Ovary (tissue), 3 donors: Measurements from ENCODE around the gene CNDP1.

Experiments used
- EP300 ChIP-seq: sonication (generic); formaldehyde crosslinking; IDR thresholded peaks from one replicate; pipeline ENCODE4 v1.6.1; 2017; ENCODE audit warnings: antibody characterized with exemption
- POLR2A ChIP-seq: fragments of 450-650 bp; IDR thresholded peaks from one replicate; pipeline ENCODE4 v1.6.1; 2017; ENCODE audit warnings: antibody characterized with exemption, mild to moderate bottlenecking, moderate library complexity
- TF ChIP-seq, protein P1 (sequence below), 3 donors: fragments of 450-650 bp in 2 of 3; fragments of 200-600 bp in 1 of 3; IDR thresholded peaks; one replicate each; pipeline versions ENCODE4 v1.5.1 to v1.8.0; 2016 to 2022; ENCODE audit warnings: antibody characterized with exemption in 3 of 3, mild to moderate bottlenecking in 1 of 3
- donor health status: DM: no; HTN: no; CAD: no.

GRCh38 chr18:74549591-74550104, 15.3 kb downstream of the CNDP1 start:
- TF ChIP-seq, protein P1, sequence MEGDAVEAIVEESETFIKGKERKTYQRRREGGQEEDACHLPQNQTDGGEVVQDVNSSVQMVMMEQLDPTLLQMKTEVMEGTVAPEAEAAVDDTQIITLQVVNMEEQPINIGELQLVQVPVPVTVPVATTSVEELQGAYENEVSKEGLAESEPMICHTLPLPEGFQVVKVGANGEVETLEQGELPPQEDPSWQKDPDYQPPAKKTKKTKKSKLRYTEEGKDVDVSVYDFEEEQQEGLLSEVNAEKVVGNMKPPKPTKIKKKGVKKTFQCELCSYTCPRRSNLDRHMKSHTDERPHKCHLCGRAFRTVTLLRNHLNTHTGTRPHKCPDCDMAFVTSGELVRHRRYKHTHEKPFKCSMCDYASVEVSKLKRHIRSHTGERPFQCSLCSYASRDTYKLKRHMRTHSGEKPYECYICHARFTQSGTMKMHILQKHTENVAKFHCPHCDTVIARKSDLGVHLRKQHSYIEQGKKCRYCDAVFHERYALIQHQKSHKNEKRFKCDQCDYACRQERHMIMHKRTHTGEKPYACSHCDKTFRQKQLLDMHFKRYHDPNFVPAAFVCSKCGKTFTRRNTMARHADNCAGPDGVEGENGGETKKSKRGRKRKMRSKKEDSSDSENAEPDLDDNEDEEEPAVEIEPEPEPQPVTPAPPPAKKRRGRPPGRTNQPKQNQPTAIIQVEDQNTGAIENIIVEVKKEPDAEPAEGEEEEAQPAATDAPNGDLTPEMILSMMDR (IDR thresholded peaks at IDR 0.05) = no peak
- TF ChIP-seq POLR2A (no peak), EP300 (no peak)
